CD4-positive, alpha-beta T cell treated with Interleukin-17A for 1 hour (primary cell): ENCODE measurements around the gene NUCKS1.

Source experiments
- DNase-seq: peaks from one replicate; pipeline ENCODE4 v3.0.0-alpha.2; 2020

The NUCKS1 gene

DNA sequence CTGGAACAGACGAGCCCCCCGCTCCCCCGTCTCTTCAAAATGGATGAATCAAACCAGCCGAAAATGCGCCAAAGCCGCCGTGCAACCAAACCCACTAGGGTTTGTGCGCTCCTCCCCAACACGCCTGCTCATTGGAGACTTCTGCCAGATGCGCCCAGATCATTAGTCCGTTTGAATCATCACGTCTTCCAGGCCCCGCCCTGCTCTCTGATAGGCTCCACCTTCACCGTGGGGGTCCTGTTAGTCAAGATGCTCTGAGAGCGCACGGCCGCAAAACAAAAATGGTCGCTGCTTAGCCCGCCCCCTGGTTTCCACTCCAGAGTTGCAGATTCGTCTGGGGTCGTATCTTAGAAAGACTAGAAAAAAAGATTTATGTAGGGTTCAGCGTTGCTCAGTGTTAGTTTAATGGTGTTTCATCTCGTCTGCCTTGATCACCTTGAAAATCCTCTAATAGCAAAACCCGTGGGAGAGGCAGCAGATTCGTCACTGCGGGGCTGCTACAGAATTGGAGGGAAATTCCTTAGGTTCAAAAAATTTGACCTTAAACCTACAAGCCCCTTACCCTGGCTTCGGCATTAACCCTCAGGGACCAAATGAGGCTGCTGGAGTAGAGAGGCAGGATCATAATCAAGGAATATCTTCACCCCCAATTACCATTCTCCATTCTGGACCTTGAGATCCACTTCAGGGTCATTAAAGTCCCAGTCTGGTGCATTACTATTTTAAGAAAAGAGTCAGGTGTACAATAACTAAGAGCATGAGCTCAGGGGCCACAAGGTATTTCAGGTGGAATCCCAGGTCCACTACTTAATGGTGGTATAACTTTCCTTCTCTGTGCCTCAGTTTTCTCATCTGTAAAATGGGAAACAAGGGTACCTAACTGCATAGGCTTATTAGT lies at the start of gene NUCKS1:
Gene NUCKS1 (minus strand): TSS at position 45 of the 898 bp plus-strand sequence. CDS start 209 bp downstream, outside the sequence.
- DNase-seq: peak; percentile 99

DNA sequence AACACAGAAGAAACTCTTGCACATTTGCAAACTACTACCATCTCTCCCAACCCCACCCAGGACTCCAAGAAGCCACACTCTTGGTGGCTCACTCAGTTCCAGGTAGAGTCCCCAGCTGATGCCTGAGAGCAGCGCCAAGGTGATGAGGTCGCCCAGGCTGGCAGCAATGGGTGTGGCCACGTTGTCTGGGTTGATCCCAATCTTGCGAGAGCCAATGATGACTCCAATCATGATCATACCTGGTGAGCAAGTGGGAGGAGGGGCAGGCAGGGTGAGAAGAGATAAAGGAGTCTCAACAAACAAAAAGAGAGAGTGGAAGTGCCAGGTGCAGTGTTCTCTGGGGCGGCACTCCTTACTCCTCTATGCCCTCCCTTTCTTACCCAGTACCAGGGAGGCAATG lies 48.6 kb upstream of the NUCKS1 start:
- no peak for DNase-seq

DNA sequence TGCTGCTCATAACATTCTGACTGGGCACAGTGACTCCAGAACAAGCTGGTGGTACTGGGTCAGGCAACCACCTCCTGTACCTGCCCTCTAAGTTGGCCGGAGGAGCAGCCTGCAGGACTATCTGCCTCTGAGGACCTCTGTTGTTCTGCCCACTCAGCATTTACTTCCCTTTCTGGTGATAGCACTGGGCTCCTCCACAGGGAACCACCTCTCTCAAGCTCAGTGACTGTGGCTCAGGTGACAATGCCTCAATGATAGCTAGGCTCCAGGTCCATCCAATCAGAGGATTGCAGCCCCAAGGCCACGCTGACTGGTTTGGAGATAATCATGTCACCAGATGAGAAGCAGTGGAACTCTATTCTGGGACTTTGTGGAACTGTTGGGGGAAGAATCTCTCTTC lies 47.2 kb upstream of the NUCKS1 start:
- DNase-seq: no peak

DNA sequence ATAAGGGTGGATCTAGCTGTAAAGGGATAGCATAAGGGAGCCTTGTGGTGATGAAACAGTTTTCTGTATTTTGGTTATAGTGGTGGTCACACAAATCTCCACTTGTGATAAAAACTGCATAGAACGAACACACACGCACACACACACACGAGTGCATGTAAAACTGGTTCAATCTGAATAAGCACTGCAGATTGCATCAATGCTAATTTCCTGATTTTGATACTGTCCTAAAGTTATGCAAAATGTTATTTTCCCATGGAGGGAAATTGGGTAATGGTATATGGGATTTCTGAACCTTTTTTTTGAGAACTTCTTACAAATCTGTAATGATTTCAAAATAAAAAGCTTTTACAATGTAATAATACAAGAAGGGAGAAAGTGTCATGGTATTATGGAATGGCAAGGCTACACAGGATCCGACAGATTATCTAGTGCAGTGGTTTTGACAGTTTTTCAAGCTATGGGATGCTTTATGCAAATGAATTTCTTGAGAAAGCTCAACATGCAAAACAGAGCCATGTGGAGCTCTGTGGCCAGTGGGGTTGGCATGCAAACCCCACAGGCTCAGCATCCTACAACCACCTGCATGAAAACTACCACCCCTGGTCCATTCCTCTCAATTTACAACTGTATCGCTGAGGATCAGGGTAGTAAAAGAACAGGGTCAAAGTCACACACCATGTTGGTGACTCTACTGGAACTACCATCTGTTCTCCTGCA lies 44.2 kb upstream of the NUCKS1 start:
- DNase-seq: no peak

DNA sequence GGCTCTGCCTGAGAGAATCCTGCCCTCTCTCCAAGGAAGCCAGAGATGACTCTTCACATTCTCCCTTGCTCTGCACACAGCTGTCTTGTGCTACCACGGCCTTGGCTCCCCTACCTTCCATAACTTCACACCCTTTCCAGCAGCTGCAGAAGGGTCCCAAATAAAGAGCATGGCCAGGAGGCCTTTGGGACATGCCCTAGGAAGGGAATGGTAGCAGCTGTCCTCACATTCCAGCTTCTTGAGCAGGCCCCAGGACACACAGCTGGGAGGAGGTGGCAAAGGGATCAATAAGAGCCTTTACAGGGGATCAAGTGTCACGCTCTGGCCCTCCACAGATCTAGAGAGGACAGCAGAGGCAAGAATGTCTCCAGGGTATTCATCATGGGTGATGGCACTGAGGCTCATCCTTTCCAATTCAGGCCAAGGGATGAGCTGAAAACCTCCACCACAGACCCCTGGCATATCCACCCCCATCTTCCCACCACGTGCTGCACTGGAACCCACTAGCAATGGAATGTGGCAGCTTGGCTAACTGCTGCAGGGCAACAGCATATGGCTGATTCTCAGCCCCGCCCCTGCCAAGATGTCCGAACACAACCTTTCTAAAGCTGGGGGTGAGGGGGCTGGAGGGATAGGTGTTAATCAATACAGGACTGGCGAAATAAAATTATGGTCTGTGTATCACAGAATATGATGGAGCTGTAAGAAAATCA lies 43.1 kb upstream of the NUCKS1 start:
- no peak for DNase-seq

DNA sequence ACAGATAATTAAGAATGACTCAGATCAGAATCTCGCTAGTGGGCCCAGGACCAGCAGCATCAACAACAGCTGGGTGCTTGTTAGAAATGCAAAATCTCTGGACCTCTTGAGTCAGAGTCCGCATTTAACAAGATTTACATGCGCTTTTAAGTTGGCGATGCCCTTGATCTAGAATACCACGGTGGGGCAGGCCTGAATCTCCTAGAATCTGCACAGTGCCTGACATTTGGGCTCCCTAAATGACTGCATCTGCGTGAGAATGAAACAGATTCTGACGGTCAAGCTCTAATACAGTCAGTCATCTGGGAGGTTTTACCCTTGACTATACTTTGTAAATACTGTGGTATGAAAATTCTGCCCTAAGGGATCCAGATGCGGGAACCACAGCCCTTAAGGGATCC lies 42.5 kb upstream of the NUCKS1 start:
- no peak for DNase-seq

DNA sequence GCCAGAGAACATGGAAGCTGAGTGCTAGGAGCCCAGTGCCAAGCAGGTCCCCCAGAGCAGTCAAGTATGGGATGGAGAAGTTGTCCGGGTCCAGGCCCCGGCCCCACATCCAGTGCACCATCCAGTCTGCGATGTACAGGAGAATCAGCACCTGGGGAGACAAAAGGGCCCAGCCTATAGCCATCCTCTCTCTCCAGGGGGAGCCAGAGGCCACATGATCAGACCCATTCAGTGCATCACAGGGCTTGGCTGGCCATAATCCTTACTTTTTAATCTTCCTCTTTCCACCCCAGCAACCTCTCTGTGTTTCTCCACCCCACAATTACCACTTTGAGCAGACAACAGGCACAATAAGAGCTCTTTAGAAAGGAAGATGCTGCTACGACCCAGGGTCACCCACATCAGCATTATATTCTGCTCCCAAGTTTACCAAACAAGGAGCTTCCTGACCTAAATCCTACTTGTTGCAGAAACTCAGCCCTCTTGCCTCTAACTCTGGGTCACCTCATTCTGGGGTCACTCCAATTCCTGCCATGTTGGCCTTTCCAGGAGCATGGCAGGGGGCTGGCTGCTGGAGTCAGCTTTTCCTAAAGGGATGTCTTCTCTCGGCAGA lies 41.7 kb upstream of the NUCKS1 start:
- peak; percentile 71 for DNase-seq

DNA sequence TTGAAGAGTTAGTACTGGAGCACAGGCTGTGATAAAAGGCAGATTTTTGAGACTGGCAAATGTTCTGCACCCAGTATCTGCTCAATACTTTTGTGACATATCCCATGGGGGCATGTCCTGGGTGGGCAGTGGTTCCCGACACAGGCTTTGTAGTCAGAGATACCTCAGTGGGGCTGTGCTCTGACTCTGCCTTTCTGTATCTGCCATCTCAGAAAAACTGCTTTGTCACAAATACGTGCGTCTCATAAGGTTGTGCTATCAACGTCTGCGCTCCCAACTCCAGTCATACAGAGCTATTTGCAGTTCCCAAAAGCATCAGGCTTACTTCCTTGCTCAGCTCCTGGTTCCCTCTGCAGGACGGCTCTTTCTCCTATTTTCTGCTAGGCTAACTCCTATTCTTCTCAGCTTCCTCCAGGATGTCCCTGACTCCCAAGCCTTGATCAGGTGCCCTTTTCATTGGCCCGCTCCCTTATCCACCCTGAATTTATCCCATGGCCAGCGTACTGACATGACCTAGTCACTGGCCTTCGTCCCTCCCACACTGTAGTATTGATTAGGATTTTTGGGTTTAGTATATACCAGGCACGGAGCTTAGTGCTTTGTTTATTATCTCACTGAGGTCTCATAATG lies 37.4 kb upstream of the NUCKS1 start:
- DNase-seq: no peak

DNA sequence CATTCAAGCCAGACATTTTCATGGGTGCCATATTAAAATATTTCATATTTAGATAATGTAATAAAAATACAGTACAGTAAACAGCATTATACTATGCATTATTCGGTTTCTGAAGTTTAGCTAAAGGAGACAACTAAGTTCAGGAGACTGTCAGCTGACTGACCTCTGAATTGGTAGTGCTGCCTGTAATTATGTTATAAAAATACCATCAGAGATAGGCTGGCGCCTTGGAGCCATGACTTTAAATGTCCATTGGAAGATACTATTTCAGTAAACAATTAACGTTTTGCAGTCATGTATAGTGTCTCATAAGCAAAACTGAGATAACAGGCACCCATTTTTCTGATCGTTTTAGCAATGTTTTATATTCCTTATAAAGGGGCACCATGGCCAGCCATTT lies 36.6 kb upstream of the NUCKS1 start:
- DNase-seq: no peak

DNA sequence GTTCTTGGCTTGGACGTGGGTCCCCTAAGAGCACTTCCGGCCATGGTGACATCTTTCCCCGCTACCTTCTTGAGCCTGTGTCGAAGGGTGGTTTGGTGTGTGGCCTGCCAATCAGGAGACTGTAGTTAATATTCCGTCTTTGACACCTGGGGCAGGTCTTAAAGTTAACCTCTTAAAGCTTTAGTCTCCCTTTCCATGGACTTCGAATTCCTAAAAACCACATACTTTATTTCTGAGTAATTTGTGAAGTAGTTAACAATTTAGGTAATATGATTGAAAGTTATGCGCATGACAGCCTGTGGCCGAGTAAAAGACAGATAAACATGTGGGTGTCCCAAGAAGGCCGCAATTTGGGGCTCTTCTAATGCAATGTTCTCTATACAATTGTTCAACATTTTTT lies 35.5 kb upstream of the NUCKS1 start:
- DNase-seq: no peak

GRCh38 chr1:205783904-205784303 lies 33.9 kb upstream of the NUCKS1 start:
- no peak for DNase-seq

GRCh38 chr1:205783433-205783795 lies 33.4 kb upstream of the NUCKS1 start:
- no peak for DNase-seq

- DNase-seq: peak; percentile 26
These were observed 32.8 kb upstream of the NUCKS1 start for GRCh38 chr1:205782627-205783432.

- no peak for DNase-seq
These were observed 30.4 kb upstream of the NUCKS1 start for GRCh38 chr1:205780335-205780734.

- DNase-seq: no peak
These were observed 28.0 kb upstream of the NUCKS1 start for GRCh38 chr1:205777994-205778393.

DNA sequence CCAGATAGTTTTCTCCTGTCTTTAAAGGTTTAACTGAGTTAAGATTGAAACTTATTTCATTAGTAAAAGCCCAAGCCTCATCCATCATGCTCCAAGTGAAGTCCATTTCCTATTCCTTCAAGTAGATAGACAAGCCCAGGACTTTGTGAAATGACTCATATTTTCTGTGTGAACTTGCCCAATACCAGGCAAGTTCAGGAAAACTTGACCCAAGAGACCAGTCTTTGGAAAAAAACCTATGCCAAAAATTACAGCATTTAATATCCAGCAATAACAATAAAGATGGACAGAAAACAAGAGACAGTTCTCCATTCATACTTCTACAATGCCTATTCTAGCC lies 25.7 kb upstream of the NUCKS1 start:
- no peak for DNase-seq

GRCh38 chr1:205775015-205775716 lies 25.2 kb upstream of the NUCKS1 start, which contains the start of gene RAB29:
TSS of gene RAB29 (minus strand) at chr1:205775482. CDS start at chr1:205774956, 526 bp downstream.
- DNase-seq: peak; percentile 92

DNA sequence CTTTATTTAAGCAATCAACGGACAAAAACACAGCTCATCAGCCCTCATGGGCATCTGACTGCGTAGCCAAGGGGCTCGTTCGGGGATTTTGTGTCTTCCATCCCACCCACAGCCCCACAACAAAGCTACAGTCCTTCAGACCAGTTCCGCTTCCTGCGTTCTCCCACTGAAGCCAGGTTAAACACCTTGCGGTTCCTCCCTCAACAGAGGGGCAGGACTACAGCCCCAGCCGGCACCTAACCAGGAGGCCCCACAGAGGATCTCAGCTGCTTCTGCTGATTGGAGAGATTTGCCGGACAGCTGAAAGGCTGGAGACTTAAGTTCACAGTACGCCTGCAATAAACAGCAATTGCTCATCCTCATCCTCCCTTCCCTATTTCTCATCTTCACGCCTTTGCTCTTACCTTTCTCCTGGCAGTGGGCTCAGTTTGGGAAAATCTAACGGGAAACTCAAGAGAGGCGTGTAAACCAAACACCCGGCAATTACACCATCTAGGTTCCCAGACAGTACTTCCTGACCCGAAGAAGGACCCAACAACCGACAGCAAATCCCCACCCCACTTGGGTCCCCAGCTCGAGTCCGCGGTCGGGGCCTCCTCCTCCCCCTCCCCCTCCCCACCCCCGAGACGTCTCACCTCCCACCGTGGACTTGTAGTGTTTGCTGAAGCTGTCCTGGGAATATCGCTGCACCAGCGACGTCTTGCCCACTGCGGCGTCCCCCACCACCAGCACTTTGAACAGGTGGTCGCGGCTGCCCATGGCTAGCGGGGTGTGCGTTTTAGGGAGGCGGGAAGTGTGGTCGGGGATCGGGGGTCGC lies 24.4 kb upstream of the NUCKS1 start:
- DNase-seq: peak; percentile 74

DNA sequence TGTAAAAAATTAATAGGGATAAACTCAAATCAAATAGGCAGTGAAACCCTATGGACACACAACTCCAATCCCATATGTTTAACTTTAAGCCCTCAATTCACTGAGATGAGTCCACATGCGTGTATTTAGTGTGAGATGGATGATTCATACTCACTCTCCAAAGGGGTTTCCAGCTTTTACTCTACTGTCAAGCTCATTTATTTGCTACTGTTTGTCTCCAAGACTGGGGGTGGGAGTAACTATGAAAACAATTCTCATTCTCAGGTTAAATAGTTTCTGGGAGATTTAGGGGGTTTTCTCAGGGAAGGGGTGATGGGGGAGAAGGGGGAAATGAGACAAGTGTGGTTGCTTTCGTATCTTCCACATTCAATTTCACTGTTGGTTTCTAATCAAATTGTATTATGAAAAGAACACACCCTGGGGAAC lies 22.6 kb upstream of the NUCKS1 start:
- peak; percentile 49 for DNase-seq

- DNase-seq: no peak
These were observed 20.6 kb upstream of the NUCKS1 start for GRCh38 chr1:205770618-205771017.
